ENCODE data around the gene UBE2J1.
"Not testable (repeated sequence)": the region's sequence is repeated elsewhere in the genome, so short reads cannot be mapped to it uniquely, and the experiment has no call there.

The UBE2J1 gene

DNA sequence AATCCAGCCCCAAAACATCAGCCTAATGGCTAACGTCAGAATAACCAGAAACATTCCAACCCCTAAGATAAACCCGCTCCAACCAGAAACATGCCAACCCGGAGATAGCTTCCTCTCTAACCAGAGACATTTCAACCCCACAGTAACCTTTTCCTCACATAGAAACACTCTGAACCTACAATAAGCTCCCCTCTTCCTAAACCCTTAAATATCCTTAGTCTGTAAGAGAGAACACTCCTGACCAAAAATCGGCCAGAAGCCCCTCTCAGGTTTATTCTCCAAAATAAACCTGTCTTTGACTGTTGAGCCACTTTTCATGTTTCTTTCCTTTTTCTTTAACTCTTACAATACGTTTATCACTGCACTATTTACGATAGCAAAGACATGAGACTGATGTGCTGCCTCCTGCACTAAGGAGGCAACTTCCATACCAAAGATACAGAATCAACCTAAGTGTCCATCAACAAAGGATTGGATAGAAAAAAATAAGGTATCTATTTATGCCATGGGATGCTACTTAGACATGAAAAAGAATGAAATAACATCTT, 32.4 kb downstream of the UBE2J1 start:
- no peak for DNase-seq (ENCODE audit: low read depth)

DNA sequence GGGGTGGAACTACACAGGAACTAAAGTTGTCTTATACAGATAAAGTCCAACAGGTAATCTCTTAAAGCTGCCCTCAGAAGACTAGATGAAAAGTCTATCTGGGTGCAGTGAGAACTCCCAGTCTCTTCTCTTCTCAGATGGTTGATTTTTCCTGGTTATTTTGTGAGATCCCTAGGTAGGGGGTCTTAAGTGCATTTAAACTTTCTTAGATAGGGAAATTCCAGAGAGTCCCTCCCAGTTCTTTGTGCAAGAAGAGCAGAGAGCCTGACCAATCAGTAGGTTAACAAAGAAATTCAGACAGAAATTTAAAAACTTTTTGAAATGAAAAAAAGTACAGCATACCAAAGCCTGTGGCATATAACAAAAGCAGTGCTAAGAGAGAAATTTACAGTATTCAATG, 35.5 kb downstream of the UBE2J1 start:
- DNase-seq (ENCODE audit: low read depth), result no peak

DNA sequence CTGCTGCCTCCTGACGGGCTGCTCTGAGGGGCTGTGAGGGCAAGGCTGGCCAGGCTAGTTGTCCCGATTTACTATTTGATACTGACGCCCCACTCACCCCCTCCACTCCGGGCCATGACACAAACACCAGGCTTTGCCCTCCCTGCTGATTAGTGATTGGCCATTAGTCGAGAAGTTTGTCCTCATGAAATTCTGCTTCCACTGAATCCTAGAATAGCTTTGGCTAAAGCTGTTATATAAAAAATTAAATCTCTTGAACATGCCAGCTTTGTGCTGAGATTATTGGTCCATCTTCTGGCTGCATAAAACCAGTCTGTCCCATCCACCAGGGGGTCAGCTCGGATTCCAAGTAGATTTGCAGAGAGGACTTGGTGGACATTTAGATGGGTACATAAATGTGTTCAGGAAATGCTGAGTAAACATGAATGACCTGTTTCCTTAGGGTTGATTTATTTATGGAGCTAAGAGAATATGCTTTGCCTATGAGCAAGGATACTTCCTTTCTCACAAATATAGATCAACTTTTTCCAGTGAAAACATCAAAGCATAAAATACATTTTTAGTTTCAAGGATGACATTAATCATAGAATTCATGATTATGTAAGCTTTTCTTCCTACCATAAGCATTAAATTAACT, 37.2 kb downstream of the UBE2J1 start, which contains the start of gene GABRR2:
TSS of gene GABRR2 (minus strand) at position 51 of the 637 bp plus-strand sequence. CDS start 134 bp downstream, outside the sequence.
- no peak for DNase-seq (ENCODE audit: low read depth)

DNA sequence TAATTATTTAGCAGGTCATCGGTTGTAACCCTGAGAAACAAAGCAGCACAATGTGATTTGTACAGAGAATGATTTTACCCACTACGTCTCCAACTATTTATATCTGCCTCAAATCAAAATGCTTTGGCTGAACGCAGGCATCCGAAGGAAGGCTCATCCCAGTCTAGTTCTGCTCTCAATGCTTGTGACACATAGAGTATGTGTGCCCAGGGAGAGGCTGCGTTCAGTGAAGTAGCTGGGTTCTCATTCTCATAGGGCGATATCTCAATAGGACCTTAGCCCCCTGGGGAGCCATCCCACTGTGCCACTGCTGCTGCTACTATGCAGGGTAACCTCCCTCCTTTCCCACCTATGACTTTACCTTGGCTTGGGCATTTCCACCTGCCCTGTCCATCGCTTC, 37.8 kb downstream of the UBE2J1 start:
- no peak for DNase-seq (ENCODE audit: low read depth)

DNA sequence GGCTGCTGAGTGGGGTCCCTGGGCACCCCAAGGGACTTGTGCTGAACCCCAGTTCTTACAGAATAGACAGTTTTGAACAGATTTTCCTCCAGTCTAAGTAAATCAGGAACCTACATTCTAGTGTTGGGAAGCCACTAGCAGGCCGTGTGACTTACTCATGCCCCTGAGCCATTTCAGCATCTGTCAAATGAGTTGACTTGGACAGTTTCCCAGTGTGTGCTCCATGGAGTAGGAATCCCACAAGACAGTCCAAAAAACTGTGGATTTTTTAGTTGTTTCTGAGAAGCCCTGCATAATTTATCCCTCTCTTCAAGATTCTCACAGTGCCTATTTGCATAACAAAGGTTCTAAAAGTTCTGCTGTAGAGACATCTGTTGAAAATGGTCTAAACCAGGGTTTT, 39.5 kb downstream of the UBE2J1 start:
- DNase-seq (ENCODE audit: low read depth), result peak; percentile 87

DNA sequence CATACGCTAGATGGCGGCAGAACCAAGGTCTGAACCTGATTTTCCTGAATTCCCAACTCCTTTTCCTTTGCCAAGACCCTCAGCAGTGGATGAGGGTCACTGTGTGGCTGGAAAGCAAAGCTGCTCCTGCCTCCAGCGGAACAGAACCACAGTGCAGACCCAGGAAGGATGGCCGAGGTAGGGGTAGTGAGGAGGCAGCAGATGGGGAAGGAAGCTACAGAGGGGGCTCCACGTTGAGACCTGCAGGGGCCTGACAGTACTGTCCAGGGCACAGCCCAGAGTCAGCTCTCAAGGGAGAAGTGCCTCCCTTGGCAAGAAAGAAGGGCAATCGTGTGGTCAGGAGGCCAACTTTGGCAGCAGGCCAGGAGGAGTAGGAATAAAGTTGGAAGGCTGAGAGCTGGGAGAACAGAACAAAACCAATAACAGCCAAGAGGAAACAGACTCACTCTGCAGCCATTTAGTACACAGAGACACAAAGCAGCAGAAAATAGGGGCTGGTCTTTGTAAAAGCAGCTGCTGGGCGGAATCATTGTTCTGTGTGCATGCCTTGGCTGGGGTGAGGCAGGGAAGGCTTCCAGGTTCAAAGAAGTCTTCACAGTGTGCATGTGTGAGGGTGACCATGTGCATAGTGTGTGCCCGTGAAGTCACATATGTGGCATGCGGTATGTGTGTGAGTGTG, 40.5 kb downstream of the UBE2J1 start:
- DNase-seq (ENCODE audit: low read depth), result peak; percentile 67

DNA sequence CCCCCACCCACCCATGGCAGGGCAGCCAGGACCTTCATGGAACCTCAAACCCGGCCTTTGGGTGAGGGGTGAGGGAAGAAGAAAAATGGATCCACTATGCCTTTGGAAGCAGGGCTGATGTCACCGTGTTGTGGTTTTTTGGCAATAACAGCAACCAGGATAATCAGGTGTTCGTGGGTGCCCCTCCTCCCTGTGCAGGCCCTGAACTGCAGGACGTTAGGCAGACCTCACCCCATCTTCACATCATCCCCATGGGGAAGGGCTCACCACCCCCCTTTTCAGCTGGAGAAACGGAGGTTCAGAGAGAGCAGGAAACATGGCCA, 41.0 kb downstream of the UBE2J1 start:
- DNase-seq (ENCODE audit: low read depth), result no peak

DNA sequence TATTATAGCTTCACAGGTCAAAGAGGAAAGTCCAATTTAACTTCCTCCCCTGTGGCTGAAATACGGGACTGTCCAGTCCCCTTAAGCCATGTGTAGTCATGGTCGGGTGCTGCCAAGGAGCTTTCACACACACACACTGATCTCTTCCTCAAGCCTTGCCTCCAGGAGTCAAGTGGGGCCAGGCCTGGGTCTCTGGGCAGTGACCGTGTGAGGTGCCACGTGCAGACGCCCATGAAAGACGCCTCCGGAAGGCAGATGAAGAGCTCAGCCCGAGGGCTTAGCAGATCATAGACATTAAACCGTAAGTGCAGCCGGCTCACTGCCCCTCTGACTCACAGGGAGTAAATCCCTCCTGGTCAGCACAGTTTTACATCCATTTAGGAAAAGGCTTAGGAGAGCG, 41.6 kb downstream of the UBE2J1 start:
- peak; percentile 85 for DNase-seq (ENCODE audit: low read depth)

DNA sequence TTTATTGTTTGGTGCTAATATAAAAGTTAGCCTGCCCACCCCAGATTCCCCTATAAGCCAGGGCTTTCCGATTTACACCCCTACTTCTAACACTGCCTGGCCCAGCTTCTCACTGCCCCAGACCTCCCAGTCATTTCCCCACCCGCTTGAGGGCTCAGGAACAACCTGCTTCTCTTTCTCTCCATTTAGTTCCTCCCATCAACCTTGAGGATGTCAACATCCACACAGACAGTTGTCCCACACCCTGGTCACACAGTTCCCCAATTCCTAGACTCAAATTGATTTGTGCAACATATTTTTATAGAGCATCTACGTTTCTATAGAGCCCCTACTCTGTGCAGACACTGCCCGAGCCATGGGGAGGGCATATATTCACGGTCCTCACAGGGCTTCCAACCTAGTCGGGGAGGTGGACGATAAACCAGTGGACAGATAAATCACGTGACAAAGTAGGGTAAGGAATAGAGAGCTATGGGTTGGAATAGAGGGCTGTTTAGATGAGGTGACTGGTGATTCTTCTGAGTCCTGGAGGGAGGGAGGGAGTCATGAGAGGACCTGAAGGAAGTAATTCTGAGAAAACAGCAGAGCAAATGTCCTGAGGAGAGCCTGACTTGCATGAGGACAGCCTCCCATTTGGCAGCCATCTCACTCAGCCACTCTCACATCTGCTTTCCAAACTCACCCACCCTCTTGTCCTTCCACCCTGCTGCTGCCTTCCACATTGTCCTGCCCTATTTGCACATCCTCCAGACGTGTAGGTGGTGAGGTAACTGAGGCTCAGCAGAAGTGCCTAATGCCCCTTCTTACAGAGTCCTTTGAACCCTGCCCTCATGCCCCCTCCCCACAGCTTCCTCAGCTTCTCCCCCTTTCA, 43.8 kb downstream of the UBE2J1 start:
- no peak for DNase-seq (ENCODE audit: low read depth)

DNA sequence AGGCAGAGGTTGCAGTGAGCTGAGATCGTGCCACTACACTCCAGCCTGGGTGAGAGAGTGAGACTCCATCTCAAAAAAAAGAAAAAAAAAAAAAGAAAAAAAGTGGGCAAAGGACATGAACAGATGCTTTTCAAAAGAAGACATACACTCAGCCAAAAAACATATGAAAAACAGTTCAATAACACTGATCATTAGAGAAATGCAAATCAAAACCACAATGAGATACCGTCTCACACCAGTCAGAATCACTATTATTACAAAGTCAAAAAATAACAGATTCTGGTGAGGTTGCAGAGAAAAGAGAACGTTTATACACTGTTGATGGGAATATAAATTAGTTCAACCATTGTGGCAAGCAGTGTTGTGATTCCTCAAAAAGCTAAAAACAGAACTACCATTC, 48.0 kb downstream of the UBE2J1 start:
- DNase-seq (ENCODE audit: low read depth), result not testable (repeated sequence)

DNA sequence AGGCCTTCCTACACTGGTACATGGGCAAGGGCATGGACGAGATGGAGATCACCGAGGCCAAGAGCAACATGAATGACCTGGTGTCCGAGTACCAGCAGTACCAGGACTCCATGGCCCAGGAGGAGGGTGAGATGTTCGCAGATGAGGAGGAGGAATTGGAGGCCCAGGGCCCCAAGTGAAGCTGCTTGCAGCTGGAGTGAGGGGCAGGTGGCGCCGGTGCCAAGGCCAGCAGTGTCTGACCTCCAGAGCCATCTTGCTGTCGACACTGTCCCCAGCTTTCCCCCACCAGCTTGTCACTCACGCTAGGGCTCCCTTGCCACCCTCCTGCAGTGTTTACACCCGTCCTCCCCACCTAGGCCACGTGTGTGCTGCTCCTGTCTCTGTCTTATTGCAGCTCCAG, 49.6 kb downstream of the UBE2J1 start:
- no peak for DNase-seq (ENCODE audit: low read depth)

DNA sequence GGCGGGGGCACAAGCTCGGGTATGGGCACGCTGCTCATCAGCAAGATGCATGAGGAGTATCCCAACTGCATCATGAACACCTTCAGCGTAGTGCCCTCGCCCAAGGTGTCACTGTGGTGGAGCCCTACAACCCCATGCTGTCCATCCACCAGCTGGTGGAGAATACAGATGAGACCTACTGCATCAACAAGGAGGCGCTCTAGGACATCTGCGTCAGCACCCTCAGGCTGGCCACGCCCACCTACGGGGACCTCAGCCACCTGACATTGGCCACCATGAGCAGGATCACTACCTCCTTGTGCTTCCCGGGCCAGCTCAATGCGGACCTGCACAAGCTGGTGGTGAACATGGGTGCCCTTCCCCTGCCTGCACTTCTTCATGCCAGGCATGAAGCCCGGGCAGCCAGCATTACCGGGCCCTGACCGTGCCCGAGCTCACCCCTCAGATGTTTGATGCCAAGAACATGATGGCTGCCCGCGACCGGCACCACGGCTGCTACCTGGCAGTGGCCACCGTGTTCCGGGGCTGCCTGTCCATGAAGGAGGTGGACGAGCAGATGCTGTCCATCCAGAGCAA, 50.2 kb downstream of the UBE2J1 start:
- no peak for DNase-seq (ENCODE audit: low read depth)

DNA sequence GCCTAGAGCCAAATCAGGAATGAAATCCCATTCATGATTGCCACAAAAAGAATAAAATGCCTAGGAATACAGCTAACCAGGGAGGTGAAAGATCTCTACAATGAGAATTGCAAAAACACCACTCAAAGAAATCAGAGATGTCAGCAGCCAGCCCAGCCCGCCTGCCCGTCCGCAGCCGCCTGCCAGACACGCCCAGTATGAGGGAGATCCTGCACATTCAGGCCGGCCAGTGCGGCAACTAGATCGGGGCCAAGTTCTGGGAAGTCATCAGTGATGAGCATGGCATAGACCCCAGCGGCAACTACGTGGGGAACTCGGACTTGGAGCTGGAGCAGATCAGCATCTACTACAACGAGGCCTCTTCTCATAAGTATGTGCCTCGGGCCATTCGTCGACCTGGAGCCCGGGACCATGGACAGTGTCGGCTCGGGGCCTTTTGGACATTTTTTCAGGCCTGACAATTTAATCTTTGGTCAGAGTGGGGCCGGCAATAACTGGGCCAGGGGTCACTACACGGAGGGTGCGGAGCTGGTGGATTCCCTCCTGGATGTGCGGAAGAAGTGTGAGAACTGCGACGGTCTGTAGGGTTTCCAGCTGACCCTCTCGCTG, 50.8 kb downstream of the UBE2J1 start:
- no peak for DNase-seq (ENCODE audit: low read depth)

DNA sequence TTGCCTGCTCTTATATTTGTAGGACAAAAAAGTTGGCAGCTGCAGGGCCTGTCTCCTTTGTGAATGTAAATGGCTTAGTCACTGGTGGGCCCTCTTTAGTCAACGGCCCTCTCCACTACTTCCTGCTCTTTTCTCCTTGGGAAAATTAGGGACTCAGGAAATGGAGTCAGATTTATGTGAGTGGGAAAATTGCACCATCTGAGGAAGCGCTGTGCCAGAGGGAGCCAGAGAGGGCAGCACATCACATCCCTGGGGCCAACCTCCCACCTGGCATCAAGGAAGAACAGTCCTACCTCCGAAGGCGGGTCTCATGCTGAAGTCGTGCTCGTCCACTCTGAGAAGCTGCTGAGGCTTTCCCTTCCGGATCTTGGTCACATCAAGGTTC, 53.1 kb downstream of the UBE2J1 start:
- DNase-seq (ENCODE audit: low read depth), result peak; percentile 70

DNA sequence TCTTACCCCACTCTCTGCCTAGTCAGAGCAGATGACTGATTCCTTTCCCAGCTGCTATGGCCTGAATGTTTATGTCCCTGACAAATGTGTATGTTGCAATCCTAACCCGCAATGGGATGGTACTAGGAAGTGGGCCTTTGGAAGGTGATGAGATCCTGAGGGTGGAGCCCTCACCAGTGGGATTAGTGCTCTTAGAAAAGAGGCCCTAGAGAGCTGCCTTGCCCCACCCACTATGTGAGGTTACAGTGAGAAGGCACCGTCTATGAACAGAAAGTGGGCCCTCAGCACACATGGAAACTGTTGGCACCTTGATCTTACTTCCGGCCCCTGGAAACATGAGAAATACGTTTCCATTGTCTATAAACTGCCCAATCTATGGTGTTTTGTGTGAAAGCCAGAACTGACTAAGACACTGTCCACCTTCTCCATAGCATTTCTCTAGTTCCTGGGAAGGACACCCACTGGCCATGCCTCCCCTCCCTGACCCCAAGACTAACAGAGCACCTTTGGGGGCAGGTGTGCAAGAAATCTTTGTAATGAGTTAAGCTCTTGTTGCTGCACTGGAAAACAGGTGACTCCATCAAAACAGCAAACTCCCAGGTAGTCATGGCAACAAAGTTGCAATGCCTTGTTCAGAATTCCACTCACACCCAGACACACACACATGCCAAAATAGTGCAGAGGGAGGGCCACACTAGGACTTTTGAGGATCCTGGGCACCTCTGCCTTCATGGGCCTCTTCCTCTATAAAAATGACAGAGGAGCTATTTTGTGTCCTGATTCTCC, 53.6 kb downstream of the UBE2J1 start:
- DNase-seq (ENCODE audit: low read depth), result peak; percentile 88

DNA sequence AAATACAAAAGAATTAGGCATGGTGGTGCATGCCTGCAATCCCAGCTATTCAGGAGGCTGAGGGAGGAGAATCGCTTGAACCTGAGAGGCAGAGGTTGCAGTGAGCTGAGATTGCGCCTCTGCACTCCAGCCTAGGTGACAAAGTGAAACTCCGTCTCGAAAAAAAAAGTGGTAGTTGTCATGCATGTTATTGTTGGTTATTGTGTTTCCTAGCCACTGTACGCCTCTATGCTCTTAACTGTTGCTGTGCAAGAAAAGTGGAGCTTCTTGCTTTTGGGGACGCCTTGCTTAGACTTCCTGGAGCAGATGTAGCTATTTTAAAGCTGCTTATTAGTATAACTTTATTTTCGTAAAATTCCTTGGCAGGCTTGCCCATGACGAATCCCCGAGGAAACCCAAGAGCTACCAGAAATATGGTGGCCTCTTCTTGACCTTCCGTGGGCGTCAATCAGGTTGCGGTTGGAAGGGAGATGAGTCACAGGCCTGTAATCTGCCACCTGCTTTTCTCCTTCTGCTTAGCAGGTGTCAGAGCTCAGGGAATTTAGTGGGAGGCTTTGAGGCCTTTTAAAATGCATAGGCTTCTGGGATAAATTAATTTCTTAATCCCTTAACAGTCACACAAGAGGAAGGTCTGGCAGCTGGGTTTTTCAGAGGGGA, 54.7 kb downstream of the UBE2J1 start:
- peak; percentile 97 for DNase-seq (ENCODE audit: low read depth)

DNA sequence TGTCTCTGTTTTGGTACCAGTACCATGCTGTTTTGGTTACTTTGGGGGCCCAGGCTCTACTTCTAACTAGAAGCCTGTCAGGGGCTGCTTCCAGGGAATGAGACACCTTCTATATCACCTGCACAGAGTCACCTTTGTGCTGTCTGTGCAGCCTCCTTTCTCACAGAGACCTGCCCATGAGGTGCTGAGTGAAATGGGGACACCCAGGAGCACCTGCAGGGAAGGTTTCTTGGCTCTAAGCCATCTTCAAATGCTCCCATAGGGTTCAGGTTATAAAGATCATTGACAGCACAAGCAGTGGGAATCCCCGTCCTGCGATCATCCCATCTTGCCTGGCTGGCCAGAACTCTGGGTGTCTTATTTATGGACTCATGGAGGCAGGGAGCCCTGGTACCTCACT, 56.5 kb downstream of the UBE2J1 start:
- no peak for DNase-seq (ENCODE audit: low read depth)

DNA sequence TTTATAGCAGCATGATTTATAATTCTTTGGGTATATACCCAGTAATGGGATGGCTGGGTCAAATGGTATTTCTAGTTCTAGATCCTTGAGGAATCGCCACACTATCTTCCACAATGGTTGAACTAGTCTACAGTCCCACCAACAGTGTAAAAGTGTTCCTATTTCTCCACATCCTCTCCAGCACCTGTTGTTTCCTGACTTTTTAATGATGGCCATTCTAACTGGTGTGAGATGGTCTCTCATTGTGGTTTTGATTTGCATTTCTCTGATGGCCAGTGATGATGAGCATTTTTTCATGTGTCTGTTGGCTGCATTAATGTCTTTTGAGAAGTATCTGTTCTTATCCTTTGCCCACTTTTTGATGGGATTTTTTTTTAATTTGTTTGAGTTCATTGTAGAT, 57.4 kb downstream of the UBE2J1 start:
- DNase-seq (ENCODE audit: low read depth), result not testable (repeated sequence)

DNA sequence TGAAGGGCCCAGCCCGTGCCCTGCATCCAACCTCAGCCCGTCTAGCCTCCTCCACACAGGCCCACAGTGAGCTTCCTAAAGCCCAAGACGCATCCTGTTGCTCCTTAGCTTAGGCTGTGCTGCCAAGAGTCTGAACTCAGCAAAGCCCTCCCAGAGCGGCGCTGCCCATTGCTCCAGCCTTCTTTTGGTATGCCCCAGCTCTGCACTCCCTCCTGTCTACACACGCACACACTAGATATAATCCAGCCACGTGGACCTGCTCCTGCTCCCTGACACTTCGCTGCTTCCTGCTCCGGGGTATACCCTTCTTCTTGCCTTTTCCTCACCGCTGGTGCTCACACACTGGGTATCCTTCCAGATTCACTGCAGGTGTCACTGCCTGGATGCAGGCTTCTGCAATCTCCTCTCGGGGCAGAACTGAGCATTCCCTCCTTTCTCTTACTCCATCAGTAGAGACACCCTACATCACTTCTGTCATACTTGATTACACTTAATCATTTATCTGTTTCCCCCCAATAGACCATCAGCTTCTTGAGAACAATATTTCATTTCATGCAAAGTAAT, 61.2 kb downstream of the UBE2J1 start:
- DNase-seq (ENCODE audit: low read depth), result no peak

DNA sequence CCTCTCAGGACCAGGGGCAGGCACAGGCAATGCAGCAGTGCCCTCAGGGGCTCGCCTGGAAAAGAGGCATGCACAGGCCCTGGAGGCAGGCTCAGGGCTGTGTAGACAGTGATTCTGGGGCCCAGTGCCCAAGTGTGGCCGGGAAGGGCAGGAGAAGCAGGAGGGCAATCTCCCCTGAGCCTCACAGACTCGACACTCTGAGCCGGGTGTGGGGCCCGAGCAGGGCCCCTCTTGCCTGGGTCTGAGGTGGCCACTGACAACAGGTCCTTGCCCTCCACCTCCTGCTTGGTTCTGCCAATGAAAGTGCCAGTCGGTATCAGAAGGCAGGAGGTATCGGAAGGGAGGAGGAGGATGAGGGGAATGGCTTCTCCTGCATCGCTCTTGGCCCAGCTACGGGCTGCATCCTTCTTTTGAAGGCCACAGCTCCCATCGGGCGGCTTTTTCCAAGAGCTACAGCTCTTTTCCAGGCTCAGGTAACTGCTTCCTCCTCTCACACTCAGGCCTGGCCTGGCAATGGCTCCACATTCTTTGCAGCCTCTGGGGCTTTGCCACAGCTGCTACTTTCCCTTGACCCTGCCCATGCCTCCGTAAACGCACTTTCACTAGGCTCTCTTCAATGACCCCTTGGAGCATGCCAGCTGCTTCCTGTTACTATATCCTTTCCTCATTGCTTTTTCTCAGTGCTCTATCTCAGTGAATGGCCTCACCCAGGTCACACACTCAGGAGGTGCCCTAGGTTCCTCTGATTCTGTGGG, 61.9 kb downstream of the UBE2J1 start:
- DNase-seq (ENCODE audit: low read depth), result no peak
